NCI-H1048 (cell line): ENCODE results near the gene TAS1R2.

ENCODE experiments used
- DNase-seq: peaks from one replicate; lab custom pipeline; 2025; lab: John Stamatoyannopoulos, UW

The TAS1R2 gene

DNA sequence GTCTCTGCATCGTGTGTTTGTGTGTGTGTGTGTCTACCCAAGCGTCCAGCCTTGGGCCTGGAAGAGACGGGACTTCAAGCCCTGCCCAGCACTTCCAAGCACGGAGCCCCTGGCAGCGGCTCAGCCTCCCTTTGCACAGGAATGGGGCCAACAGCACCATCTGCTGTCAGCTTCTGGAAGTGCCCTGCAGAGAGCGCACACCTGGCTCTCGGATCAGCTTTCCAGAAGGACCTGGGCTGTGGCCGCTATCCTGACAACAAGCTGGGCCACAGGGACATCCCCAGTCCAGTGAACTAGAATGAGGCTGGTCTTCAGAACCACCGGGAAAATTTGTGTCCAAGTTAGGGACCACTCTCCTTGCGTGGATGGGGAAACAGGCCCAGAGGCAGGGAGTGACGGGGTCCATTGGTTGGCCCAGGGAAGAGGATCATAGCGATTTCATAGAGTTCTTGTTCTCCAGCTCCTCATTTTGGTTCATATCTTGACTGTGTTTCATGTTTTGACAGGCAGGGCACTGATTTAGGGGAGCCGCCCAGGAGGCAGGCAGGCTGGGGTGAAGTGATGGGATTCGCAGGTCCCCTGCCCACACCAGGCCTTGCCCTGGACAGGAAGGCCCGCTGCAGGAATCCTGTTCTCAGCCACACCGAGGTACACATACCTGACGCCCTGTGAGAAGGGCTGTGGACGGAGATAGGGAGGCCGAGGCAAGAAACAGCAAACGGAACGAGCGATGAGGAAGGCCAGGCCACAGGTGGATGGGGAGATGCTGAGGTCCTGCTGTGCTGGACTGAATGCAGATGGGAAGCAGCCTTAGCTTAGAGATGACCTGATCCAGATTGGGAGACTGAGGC lies 38.4 kb downstream of the TAS1R2 start:
- DNase-seq: no peak

GRCh38 chr1:18819986-18820790 lies 39.3 kb downstream of the TAS1R2 start:
- DNase-seq: no peak

DNA sequence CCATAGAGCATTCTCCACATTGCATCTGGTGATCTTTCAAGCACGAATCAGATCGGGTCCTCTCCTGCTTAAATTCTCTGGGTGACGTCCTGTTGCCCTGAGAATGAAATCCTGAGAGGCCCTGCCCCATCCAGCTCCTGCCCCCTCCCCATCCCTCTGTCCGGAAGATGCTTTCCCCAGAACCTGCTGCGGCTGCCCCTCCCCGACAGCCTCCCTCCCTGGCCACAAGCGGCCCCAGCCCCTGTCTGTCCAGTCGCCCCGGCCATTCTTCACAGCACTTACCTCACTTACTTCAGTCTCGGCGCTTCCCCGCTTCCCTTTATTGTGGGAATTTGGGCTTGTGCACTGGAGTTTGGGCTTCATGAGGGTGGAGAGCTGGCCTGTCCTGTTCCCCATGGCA lies 40.3 kb downstream of the TAS1R2 start:
- DNase-seq: no peak

- DNase-seq: no peak
These were observed 41.5 kb downstream of the TAS1R2 start for GRCh38 chr1:18817795-18818435.

GRCh38 chr1:18817316-18817715 lies 42.1 kb downstream of the TAS1R2 start:
- no peak for DNase-seq

DNA sequence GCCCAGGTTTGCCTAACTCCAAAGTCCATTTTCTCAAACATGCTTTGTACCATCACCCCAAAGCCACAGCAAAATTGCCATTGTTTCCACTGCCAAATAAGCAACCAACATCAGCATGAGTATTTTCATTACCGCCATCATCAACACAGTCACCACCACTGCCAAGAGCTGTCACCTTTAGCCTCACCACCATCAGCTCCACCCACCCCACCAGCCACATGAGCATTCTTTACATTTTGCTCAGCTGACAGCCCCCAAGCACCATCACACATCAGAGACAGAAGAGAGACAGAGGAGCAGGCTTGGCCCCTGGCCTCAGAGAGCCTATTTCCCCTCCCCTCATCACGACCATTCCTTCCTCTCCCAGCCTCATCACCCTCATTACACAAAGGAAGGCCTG lies 42.7 kb downstream of the TAS1R2 start:
- no peak for DNase-seq

GRCh38 chr1:18814874-18815531 lies 44.5 kb downstream of the TAS1R2 start:
- DNase-seq: no peak

DNA sequence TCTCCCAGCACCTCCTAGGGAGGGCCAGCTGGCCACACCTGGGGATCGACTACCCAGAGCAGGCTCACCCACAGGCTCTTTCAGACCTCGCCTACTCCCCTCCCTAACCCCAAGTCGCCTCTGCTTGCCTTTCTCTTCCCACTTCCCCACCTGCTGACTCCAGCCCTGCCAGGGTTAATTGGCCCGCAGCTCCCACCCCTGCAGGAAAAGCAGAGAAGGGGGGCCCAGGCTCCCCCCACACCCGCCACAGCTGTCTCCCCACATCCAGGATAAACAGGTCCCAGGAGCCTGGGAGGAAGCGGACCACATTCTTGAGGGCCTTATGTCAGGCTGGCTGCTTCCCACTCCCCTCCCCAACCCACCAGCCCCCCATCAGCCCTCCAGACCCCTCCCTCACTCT lies 45.0 kb downstream of the TAS1R2 start:
- no peak for DNase-seq

DNA sequence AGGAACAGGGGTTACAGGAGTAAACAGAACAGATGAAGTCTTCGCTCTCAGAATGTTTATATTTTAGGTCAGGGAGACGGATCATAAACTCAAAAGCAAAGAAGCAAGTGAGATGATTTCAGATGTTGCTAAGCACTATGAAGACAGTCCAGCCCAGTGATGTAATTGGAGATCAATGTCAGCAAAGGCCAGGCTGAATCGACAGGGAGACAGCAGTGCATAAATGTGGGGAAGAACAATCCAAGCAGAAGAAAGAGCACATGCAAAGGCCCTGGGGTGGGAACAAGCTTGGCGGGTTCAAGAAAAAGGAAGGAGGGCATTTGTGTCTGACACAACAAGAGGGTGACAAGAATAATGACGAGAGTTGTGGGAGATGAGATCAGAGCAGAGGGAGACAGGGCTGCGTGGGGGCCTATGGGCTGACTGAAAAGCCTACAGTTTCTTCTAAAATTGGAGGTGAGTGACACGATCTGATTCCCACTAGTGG lies 47.0 kb downstream of the TAS1R2 start:
- DNase-seq: no peak

DNA sequence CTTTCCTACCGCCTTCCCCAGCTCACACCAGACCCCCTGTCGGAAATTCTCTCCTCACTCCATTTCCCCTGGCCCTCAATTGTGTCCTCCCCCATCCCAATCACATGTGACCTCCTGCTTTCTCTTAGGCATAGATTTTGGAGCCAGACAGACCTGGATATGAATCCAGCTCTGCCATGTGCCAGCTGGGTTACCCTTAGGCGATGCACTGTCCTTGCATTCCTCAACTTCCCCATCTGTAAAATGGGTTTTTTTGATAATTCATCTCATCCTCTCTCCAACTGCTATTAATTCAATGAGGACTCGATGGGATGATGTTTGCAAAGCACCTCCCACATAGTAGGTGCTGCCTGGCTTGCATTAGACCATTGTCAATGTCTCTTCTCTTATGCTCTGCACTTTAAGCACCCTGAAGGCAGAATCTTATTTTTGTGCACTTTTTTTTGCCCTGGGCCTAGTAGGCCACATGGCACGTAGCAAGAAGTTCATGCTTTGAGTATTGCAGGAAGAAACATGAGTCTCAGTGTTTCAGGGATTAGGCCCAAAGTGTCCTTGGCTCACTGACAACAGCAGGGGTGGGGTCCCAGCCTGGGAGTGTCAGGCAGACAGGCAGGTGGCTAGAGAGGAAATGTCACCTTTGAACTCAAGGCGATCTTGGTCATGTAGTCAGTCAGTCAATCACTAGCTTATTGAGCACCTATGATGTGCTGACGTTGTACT lies 47.6 kb downstream of the TAS1R2 start:
- DNase-seq: no peak

GRCh38 chr1:18809953-18810899 lies 49.2 kb downstream of the TAS1R2 start:
- no peak for DNase-seq

- DNase-seq: no peak
These were observed 50.9 kb downstream of the TAS1R2 start for GRCh38 chr1:18808550-18808949.

DNA sequence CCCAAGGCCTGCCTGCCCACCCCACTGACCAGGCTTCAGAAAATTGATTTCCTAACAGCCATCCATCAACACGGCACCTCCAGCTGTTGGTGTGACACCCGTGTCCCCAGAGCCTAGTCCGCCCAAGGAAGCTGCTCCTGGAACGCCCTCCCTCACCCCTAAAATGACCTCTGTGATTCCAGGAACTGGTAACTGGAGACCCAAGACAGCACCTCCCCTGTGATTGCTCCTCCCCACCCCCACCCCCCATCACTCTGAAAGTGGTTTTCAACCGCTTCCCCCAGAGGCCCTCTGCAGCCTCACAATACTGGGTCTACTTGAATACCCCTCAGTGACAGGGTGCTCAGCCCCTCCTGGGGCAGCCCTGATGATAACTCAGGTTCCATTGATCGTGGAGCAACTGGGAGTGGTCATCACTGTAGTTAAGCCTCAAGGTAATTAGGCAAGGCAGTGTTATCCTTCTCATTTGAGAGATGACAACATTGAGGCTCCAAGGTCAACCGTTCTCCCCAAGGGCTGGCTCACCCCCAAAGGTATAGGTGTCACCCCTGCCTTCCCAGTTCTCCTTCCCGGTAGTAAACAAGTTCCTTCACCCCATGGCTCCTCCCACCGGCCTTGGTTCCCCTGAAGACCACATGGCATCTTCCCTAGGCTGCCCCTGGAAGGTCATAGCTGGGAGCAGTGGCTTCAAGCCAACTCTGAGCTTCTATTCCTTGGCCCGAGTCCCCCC lies 52.0 kb downstream of the TAS1R2 start:
- DNase-seq: no peak

- DNase-seq: no peak
These were observed 53.3 kb downstream of the TAS1R2 start for GRCh38 chr1:18805925-18806849.

DNA sequence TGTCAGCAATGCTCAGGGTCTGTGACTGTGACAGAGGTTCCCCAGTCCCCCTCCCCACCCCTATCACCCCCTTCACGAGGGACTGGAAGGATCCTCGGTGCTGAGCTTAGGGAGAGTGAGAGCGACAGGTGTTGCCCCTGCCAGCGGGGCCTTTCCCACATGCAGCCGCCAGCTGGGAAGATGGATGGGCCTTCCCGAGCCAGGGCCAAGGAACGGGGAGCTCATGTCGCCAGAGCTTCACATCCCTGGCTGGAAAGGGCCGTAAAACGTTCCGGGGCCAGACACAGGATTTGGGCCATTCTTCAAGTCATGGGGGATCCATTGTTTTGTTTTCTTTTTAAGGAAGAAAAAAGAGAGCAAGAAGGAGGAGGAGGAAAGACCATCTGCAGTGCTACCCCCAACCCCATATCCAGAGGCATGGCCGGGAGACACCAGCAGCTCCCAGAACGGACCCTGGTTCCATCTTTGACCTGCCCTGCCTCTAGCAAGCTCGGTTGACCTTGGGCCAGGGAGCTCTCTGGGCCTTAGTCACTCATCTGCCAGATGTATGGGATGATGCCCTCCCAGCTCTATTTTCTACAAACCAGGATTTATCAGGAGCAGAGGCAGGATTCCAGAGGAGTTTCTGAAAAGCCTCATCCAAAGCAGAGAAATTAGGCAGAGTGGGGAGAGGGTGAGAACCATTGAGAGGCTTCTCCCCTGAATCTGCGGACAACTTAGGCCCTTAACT lies 54.1 kb downstream of the TAS1R2 start:
- no peak for DNase-seq

DNA sequence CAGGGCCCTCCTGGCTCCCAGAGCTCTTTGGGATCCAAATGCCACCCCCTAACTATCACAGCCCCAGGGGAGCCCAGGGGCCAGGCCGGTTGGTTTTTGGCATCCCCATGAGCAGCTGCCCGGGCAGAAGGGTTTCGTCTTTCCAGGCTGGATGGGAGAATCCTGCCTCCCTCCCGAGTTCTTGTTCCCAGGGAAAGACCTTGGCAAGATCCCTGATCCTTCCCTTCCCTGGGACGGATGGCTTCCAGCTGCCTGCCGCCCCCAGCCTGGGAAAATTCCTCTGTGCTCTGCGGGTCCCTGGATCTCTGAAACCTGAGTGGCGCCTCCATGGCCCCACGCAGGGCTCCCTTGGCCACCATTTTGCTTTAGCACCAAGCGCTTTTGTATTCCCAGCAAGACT lies 55.6 kb downstream of the TAS1R2 start:
- no peak for DNase-seq

GRCh38 chr1:18803151-18803791 lies 56.2 kb downstream of the TAS1R2 start:
- DNase-seq: no peak
